Measurements from ENCODE around the gene TMEM63C.

The TMEM63C gene

DNA sequence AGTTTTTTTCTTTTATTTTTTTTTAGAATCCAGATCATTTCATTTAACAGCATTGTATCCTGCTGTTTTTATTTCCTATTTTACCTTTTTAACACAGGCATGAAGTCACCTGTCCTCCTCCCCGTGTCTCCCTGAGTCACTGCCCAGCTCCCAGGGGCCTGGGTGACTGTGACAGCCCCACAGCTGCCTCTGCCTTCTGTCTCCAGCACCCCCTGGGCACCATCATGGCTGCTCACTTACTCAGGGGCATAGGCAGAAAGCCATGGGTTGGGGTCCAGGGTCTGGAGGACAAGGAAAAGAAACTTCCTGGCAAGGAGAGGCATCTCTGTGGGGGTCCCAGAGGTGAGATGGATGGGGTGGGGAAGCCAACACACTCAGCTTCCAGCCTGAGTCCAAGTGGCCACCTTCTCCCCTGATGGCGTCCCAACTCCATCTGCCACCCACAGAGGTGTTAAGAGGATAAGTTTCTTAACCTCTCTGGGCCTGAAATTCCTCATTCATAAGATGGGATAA is 25.3 kb downstream of the TMEM63C start:
- WGBS (ENCODE audit: extremely low coverage, insufficient coverage, low lambda C conversion rate), result no CpG with 5 or more reads among the region's 2 CpGs
- H3K18ac ChIP-seq (ENCODE audit: low read length), result no peak overlapping the region
- H3K36me3 ChIP-seq (ENCODE audit: control insufficient read depth, insufficient read depth, low read length), result no peaks in the 10 kb centered on the region
- peak; percentile 41 for DNase-seq
- no peak overlapping the region for H3K4me3 ChIP-seq (ENCODE audit: low read length)
- H3K27ac ChIP-seq (ENCODE audit: low read depth, low read length), result no peak overlapping the region
- no peak overlapping the region for H2AK5ac ChIP-seq (ENCODE audit: low read length)
- H3K4me2 ChIP-seq (ENCODE audit: low read length), result no peak overlapping the region
- no peaks in the 10 kb centered on the region for H3K4me1 ChIP-seq (ENCODE audit: control insufficient read depth, low read depth, low read length)
- no peak overlapping the region for H4K5ac ChIP-seq (ENCODE audit: low read length)
- no peak overlapping the region for H3K23ac ChIP-seq (ENCODE audit: low read length)
- no peaks in the 10 kb centered on the region for H3K27me3 ChIP-seq (ENCODE audit: insufficient read depth, low read length, poor library complexity)
- H3K56ac ChIP-seq (ENCODE audit: low read length), result no peak overlapping the region
- no peak overlapping the region for H3K4ac ChIP-seq (ENCODE audit: low read depth, low read length)
- H3K79me1 ChIP-seq (ENCODE audit: low read length), result no peaks in the 10 kb centered on the region
- no peaks in the 10 kb centered on the region for H3K79me2 ChIP-seq (ENCODE audit: control insufficient read depth, insufficient read depth, low read length)
- H2BK15ac ChIP-seq (replicated peaks; ENCODE audit: low read depth), result no peak overlapping the region
- no peak overlapping the region for H4K8ac ChIP-seq (ENCODE audit: low read depth, low read length)
- no peak overlapping the region for H2BK120ac ChIP-seq (ENCODE audit: low read depth, low read length)
- H2BK5ac ChIP-seq (ENCODE audit: low read length), result no peak overlapping the region
- H3K9ac ChIP-seq (ENCODE audit: low read length), result no peak overlapping the region

DNA sequence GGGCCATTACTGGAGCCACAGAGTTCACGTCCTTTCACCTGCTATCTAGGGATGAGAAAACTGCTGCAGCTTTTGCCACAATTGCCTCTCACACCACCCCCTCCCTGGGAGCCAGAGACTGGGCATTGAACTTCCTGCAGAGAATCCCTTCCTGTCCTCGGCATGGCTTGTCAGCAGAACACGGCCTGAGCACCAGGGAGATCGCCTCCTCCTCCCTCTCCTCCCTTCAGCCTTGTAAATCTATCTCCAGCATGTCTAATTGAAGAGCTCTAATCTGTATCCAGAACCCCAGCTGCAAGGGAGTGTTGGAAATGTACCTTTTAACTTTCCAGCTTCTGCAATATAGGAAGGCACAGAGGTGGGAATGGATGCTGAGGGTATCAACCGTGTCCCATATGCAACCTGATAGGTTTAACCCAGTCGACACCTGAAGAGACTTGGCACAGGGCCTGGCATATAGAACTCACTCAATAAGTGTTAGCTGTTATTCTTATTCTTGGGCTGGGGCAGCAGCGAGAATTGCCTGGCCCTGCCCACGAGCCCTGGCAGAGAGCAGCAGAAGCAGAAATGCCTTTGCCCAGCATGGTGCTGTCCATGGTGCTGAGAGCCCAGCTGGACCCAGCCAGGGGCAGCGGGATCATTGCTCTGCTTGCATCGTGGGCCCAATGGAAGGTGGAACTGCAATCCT is 26.8 kb downstream of the TMEM63C start:
- Histone ChIP-seq H3K18ac (ENCODE audit: low read length) (no peak overlapping the region), H3K27me3 (ENCODE audit: insufficient read depth, low read length, poor library complexity) (no peaks in the 10 kb centered on the region), H3K4me1 (ENCODE audit: control insufficient read depth, low read depth, low read length) (no peaks in the 10 kb centered on the region), H3K4me2 (ENCODE audit: low read length) (no peak overlapping the region), H3K4me3 (ENCODE audit: low read length) (no peak overlapping the region), H2AK5ac (ENCODE audit: low read length) (no peak overlapping the region), H2BK15ac (replicated peaks; ENCODE audit: low read depth) (no peak overlapping the region), H4K8ac (ENCODE audit: low read depth, low read length) (no peak overlapping the region), H3K23ac (ENCODE audit: low read length) (no peak overlapping the region), H4K5ac (ENCODE audit: low read length) (no peak overlapping the region), H3K27ac (ENCODE audit: low read depth, low read length) (no peak overlapping the region), H3K79me2 (ENCODE audit: control insufficient read depth, insufficient read depth, low read length) (no peaks in the 10 kb centered on the region), H2BK120ac (ENCODE audit: low read depth, low read length) (no peak overlapping the region), H3K9ac (ENCODE audit: low read length) (no peak overlapping the region), H3K79me1 (ENCODE audit: low read length) (no peaks in the 10 kb centered on the region), H3K4ac (ENCODE audit: low read depth, low read length) (no peak overlapping the region), H3K56ac (ENCODE audit: low read length) (no peak overlapping the region), H3K36me3 (ENCODE audit: control insufficient read depth, insufficient read depth, low read length) (no peaks in the 10 kb centered on the region), H2BK5ac (ENCODE audit: low read length) (no peak overlapping the region)
- DNase-seq, result peak; percentile 79
- whole genome bisulfite sequencing (ENCODE audit: extremely low coverage, insufficient coverage, low lambda C conversion rate), result no CpG with 5 or more reads among the region's 10 CpGs

DNA sequence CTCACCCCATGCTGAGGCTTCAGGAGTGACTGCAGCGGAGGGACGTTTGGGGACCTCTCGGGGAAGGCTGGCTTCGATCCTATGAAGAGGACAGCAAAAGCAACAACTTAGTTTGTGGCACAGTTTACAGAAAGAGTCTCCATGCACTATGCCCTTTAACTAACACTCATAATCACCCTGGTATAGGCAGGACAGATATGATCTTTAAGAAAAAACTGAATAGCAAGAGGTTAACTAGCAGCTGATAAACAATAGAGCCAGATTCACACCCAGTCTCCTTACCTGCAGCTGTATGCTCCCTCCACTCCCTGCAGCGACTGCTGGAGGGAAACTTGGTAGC is 27.4 kb downstream of the TMEM63C start:
- Histone ChIP-seq H2AK5ac (ENCODE audit: low read length) (no peak overlapping the region), H3K79me2 (ENCODE audit: control insufficient read depth, insufficient read depth, low read length) (no peaks in the 10 kb centered on the region), H3K56ac (ENCODE audit: low read length) (no peak overlapping the region), H4K8ac (ENCODE audit: low read depth, low read length) (no peak overlapping the region), H3K4me3 (ENCODE audit: low read length) (no peak overlapping the region), H3K23ac (ENCODE audit: low read length) (no peak overlapping the region), H3K27me3 (ENCODE audit: insufficient read depth, low read length, poor library complexity) (no peaks in the 10 kb centered on the region), H3K79me1 (ENCODE audit: low read length) (no peaks in the 10 kb centered on the region), H2BK15ac (replicated peaks; ENCODE audit: low read depth) (no peak overlapping the region), H3K4me1 (ENCODE audit: control insufficient read depth, low read depth, low read length) (no peaks in the 10 kb centered on the region), H3K9ac (ENCODE audit: low read length) (no peak overlapping the region), H4K5ac (ENCODE audit: low read length) (no peak overlapping the region), H3K4me2 (ENCODE audit: low read length) (no peak overlapping the region), H2BK120ac (ENCODE audit: low read depth, low read length) (no peak overlapping the region), H3K18ac (ENCODE audit: low read length) (no peak overlapping the region), H2BK5ac (ENCODE audit: low read length) (no peak overlapping the region), H3K4ac (ENCODE audit: low read depth, low read length) (no peak overlapping the region), H3K36me3 (ENCODE audit: control insufficient read depth, insufficient read depth, low read length) (no peaks in the 10 kb centered on the region), H3K27ac (ENCODE audit: low read depth, low read length) (no peak overlapping the region)
- no peak for DNase-seq
- no CpG with 5 or more reads among the region's 5 CpGs for WGBS (ENCODE audit: extremely low coverage, insufficient coverage, low lambda C conversion rate)

DNA sequence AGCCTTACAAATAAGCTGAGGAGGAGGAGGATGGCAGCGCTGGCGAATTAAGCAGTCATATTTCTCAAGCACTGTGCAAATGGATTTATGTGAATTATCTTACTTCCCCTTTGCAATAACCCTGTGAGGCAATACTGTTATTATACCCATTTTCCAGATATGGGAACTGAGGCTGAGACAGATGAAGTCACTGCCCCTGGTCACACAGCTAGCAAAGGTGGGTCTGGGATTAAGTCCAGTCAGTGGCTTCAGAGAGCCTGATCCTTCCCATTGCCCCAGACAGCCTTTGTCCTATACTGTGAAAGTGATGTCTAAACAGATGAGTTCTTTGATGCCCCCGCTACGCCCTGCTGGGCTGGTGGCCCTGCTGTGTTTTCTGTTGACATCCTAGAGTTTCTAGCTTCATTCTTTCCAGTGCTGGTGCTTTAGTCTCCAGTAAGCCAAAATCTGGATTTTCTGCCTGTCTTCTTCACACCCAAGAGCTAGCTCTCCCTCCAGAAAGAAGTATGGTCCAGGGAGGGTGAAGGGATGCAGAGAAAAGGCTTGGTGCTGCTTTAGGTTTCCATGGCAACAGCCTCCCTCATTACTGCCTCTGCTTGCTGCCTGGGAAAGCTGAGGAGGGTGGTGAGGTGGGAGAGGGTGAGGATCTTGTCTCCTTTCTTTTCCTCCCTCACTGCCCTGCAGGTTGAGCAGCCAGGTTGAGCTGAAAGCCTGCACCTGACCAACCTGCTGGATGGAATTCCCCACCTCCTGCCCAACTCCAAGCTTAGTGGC is 30.7 kb downstream of the TMEM63C start:
- H3K4me2 ChIP-seq (ENCODE audit: low read length), result no peak overlapping the region
- no peak overlapping the region for H4K8ac ChIP-seq (ENCODE audit: low read depth, low read length)
- no peak overlapping the region for H2BK5ac ChIP-seq (ENCODE audit: low read length)
- H2BK120ac ChIP-seq (ENCODE audit: low read depth, low read length), result no peak overlapping the region
- H3K36me3 ChIP-seq (ENCODE audit: control insufficient read depth, insufficient read depth, low read length), result no peaks in the 10 kb centered on the region
- no peaks in the 10 kb centered on the region for H3K79me1 ChIP-seq (ENCODE audit: low read length)
- no peaks in the 10 kb centered on the region for H3K4me1 ChIP-seq (ENCODE audit: control insufficient read depth, low read depth, low read length)
- no CpG with 5 or more reads among the region's 4 CpGs for WGBS (ENCODE audit: extremely low coverage, insufficient coverage, low lambda C conversion rate)
- no peak overlapping the region for H4K5ac ChIP-seq (ENCODE audit: low read length)
- H3K4ac ChIP-seq (ENCODE audit: low read depth, low read length), result no peak overlapping the region
- no peak for DNase-seq
- H3K27me3 ChIP-seq (ENCODE audit: insufficient read depth, low read length, poor library complexity), result no peaks in the 10 kb centered on the region
- no peak overlapping the region for H3K4me3 ChIP-seq (ENCODE audit: low read length)
- H3K56ac ChIP-seq (ENCODE audit: low read length), result no peak overlapping the region
- no peaks in the 10 kb centered on the region for H3K79me2 ChIP-seq (ENCODE audit: control insufficient read depth, insufficient read depth, low read length)
- H3K9ac ChIP-seq (ENCODE audit: low read length), result no peak overlapping the region
- no peak overlapping the region for H3K23ac ChIP-seq (ENCODE audit: low read length)
- H2BK15ac ChIP-seq (replicated peaks; ENCODE audit: low read depth), result no peak overlapping the region
- no peak overlapping the region for H2AK5ac ChIP-seq (ENCODE audit: low read length)
- H3K18ac ChIP-seq (ENCODE audit: low read length), result no peak overlapping the region
- no peak overlapping the region for H3K27ac ChIP-seq (ENCODE audit: low read depth, low read length)

DNA sequence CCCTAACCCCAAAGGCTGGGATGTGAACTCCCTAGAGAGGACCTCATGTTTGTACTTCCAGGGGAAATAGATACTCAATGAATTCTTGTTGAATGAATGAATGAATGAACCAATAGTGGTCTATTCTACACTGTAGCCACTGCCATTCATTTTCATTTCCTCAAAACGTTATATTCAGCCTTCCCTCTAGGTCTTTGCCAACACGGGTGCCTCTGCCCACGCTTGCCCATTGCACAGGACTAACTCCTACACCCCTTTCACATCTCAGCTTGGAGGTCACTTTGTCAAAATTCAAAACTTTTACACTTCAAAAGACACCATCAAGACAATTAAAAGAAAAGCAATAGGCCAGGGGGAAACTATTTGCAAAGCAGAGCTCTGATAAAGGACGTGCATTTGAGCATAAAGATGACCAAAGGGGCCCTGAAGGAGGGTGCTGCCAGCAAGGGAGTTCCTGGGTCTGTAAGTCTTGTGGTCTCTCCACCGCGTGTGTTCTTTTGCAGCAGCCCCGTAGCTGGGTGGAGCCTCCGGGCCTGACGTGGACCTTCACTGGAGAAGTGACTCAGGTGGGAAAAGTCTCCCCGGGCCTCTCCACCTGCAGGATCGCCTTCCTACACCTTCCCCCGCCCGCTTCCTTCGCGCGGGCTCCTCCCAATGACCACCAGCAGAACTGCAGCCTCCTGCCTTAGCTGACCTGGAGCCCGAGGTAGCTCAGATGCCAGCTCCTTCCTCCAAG is 31.5 kb downstream of the TMEM63C start:
- H3K36me3 ChIP-seq (ENCODE audit: control insufficient read depth, insufficient read depth, low read length), result no peaks in the 10 kb centered on the region
- no peak overlapping the region for H4K5ac ChIP-seq (ENCODE audit: low read length)
- WGBS (ENCODE audit: extremely low coverage, insufficient coverage, low lambda C conversion rate), result no CpG with 5 or more reads among the region's 17 CpGs
- no peak overlapping the region for H2BK15ac ChIP-seq (replicated peaks; ENCODE audit: low read depth)
- peak; percentile 73 for DNase-seq
- H2BK120ac ChIP-seq (ENCODE audit: low read depth, low read length), result no peak overlapping the region
- no peak overlapping the region for H2AK5ac ChIP-seq (ENCODE audit: low read length)
- H3K56ac ChIP-seq (ENCODE audit: low read length), result no peak overlapping the region
- H3K4me1 ChIP-seq (ENCODE audit: control insufficient read depth, low read depth, low read length), result no peaks in the 10 kb centered on the region
- H3K27ac ChIP-seq (ENCODE audit: low read depth, low read length), result no peak overlapping the region
- H3K4me2 ChIP-seq (ENCODE audit: low read length), result no peak overlapping the region
- H3K79me2 ChIP-seq (ENCODE audit: control insufficient read depth, insufficient read depth, low read length), result no peaks in the 10 kb centered on the region
- H3K4me3 ChIP-seq (ENCODE audit: low read length), result no peak overlapping the region
- no peak overlapping the region for H3K9ac ChIP-seq (ENCODE audit: low read length)
- no peak overlapping the region for H3K18ac ChIP-seq (ENCODE audit: low read length)
- H3K27me3 ChIP-seq (ENCODE audit: insufficient read depth, low read length, poor library complexity), result no peaks in the 10 kb centered on the region
- H4K8ac ChIP-seq (ENCODE audit: low read depth, low read length), result no peak overlapping the region
- H3K23ac ChIP-seq (ENCODE audit: low read length), result no peak overlapping the region
- no peaks in the 10 kb centered on the region for H3K79me1 ChIP-seq (ENCODE audit: low read length)
- H3K4ac ChIP-seq (ENCODE audit: low read depth, low read length), result no peak overlapping the region
- no peak overlapping the region for H2BK5ac ChIP-seq (ENCODE audit: low read length)
